Mononuclear cell (primary cell): Measurements from ENCODE around the gene PUDP. TPM values are rescaled to one million over a fixed set of nuclear protein-coding genes. Genes with fewer than 3 reads are reported as not detected.
"Not testable (repeated sequence)": the region's sequence is repeated elsewhere in the genome, so short reads cannot be mapped to it uniquely, and the experiment has no call there.

Experiments used
- H3K27me3 ChIP-seq: 2 replicates; pipeline ENCODE4 v1.6.0; 2011; ENCODE audit warnings: low read length, control low read depth; ENCODE audit not compliant: insufficient read depth
- H3K4me1 ChIP-seq: 2 replicates; pipeline ENCODE4 v1.5.1; 2011; ENCODE audit warnings: mild to moderate bottlenecking, low read length, control low read depth; ENCODE audit not compliant: insufficient read depth
- H3K4me3 ChIP-seq: 2 replicates; pipeline ENCODE4 v1.5.1; 2011; ENCODE audit warnings: mild to moderate bottlenecking, low read length, moderate library complexity
- H3K9me3 ChIP-seq: 2 replicates; pipeline ENCODE4 v1.5.1; 2011; ENCODE audit warnings: low read depth, mild to moderate bottlenecking, control low read depth, low read length
- total RNA-seq: library from RNA; depleted of rRNA; stranded (reverse); fragments of >200 nt; gene quantifications from one replicate; pipeline ENCODE4 v1.2.3, GENCODE V29; 2012

Gene PUDP
- total RNA-seq, 1 donor, result 3.6 TPM

- peaks cover 27% of the 10 kb centered on the region for H3K4me1 ChIP-seq
- H3K4me3 ChIP-seq, result no peak overlapping the region
- no peaks in the 10 kb centered on the region for H3K9me3 ChIP-seq
- no peaks in the 10 kb centered on the region for H3K27me3 ChIP-seq
Measured at GRCh38 chrX:7108030-7108429, 39.9 kb downstream of the PUDP start.

- no peak overlapping the region for H3K4me3 ChIP-seq
- no peaks in the 10 kb centered on the region for H3K27me3 ChIP-seq
- H3K9me3 ChIP-seq, result no peaks in the 10 kb centered on the region
- peaks cover 25% of the 10 kb centered on the region for H3K4me1 ChIP-seq
Measured at GRCh38 chrX:7106649-7107048, 41.3 kb downstream of the PUDP start.

GRCh38 chrX:7102119-7102518 lies 45.8 kb downstream of the PUDP start:
- Histone ChIP-seq H3K4me3 (no peak overlapping the region), H3K4me1 (no peaks in the 10 kb centered on the region), H3K27me3 (no peaks in the 10 kb centered on the region), H3K9me3 (no peaks in the 10 kb centered on the region)

GRCh38 chrX:7100022-7100421 lies 47.9 kb downstream of the PUDP start:
- no peaks in the 10 kb centered on the region for H3K9me3 ChIP-seq
- H3K4me1 ChIP-seq, result no peaks in the 10 kb centered on the region
- H3K27me3 ChIP-seq, result no peaks in the 10 kb centered on the region

GRCh38 chrX:7095657-7096056 lies 52.3 kb downstream of the PUDP start:
- H3K27me3 ChIP-seq, H3K4me3 ChIP-seq, H3K9me3 ChIP-seq, H3K4me1 ChIP-seq: not testable (repeated sequence)

More at GRCh38 chrX:7100022-7100421, 47.9 kb downstream of the PUDP start:
- no peak overlapping the region for H3K4me3 ChIP-seq

- no peaks in the 10 kb centered on the region for H3K9me3 ChIP-seq
- no peaks in the 10 kb centered on the region for H3K27me3 ChIP-seq
- no peak overlapping the region for H3K4me3 ChIP-seq
- no peaks in the 10 kb centered on the region for H3K4me1 ChIP-seq
Measured at GRCh38 chrX:7093305-7093704, 54.6 kb downstream of the PUDP start.

GRCh38 chrX:7092543-7092942 lies 55.4 kb downstream of the PUDP start:
- H3K27me3 ChIP-seq, result no peaks in the 10 kb centered on the region
- H3K4me1 ChIP-seq, result no peaks in the 10 kb centered on the region
- H3K4me3 ChIP-seq, result no peak overlapping the region
- no peaks in the 10 kb centered on the region for H3K9me3 ChIP-seq

GRCh38 chrX:7091923-7092322 lies 56.0 kb downstream of the PUDP start:
- Histone ChIP-seq H3K4me3 (no peak overlapping the region), H3K4me1 (peaks cover 1% of the 10 kb centered on the region), H3K9me3 (no peaks in the 10 kb centered on the region), H3K27me3 (no peaks in the 10 kb centered on the region)

GRCh38 chrX:7090641-7091040 lies 57.3 kb downstream of the PUDP start:
- Histone ChIP-seq H3K4me1 (peaks cover 12% of the 10 kb centered on the region), H3K9me3 (no peaks in the 10 kb centered on the region), H3K27me3 (no peaks in the 10 kb centered on the region), H3K4me3 (no peak overlapping the region)

- Histone ChIP-seq H3K27me3 (no peaks in the 10 kb centered on the region), H3K4me1 (peaks cover 28% of the 10 kb centered on the region), H3K9me3 (no peaks in the 10 kb centered on the region), H3K4me3 (no peak overlapping the region)
Measured at GRCh38 chrX:7088968-7089615, 58.9 kb downstream of the PUDP start.

- no peaks in the 10 kb centered on the region for H3K9me3 ChIP-seq
- no peaks in the 10 kb centered on the region for H3K27me3 ChIP-seq
- H3K4me1 ChIP-seq, result peaks cover 48% of the 10 kb centered on the region
- no peak overlapping the region for H3K4me3 ChIP-seq
Measured at GRCh38 chrX:7086384-7086783, 61.6 kb downstream of the PUDP start.

- Histone ChIP-seq H3K27me3 (no peaks in the 10 kb centered on the region), H3K9me3 (no peaks in the 10 kb centered on the region), H3K4me3 (no peak overlapping the region), H3K4me1 (peaks cover 48% of the 10 kb centered on the region)
Measured at GRCh38 chrX:7085879-7086278, 62.1 kb downstream of the PUDP start.

- Histone ChIP-seq H3K27me3 (no peaks in the 10 kb centered on the region), H3K4me1 (peaks cover 48% of the 10 kb centered on the region), H3K9me3 (no peaks in the 10 kb centered on the region), H3K4me3 (no peak overlapping the region)
Measured at GRCh38 chrX:7084841-7085240, 63.1 kb downstream of the PUDP start.

GRCh38 chrX:7083468-7084396 lies 64.2 kb downstream of the PUDP start:
- H3K4me3 ChIP-seq, result no peak overlapping the region
- H3K4me1 ChIP-seq, result peaks cover 48% of the 10 kb centered on the region
- no peaks in the 10 kb centered on the region for H3K27me3 ChIP-seq
- no peaks in the 10 kb centered on the region for H3K9me3 ChIP-seq

- Histone ChIP-seq H3K9me3 (no peaks in the 10 kb centered on the region), H3K27me3 (no peaks in the 10 kb centered on the region), H3K4me3 (no peak overlapping the region), H3K4me1 (peaks cover 48% of the 10 kb centered on the region)
Measured at GRCh38 chrX:7083021-7083420, 64.9 kb downstream of the PUDP start.
